ENCODE measurements around the gene RTN4. TPM values are rescaled to one million over a fixed set of nuclear protein-coding genes. Genes with fewer than 3 reads are reported as not detected.

RTN4 gene
- total and polyA plus RNA-seq, 2 donors from 2014 or later: 296 to 329 TPM

GRCh38 chr2:54962935-54963440 is 87.3 kb downstream of the RTN4 start:
- FAIRE-seq: no peak

GRCh38 chr2:54962511-54962910 is 87.7 kb downstream of the RTN4 start:
- no peak overlapping the region for H3K9ac ChIP-seq (ENCODE audit: low read length in 3 of 3)
- no peak overlapping the region for H3K4me3 ChIP-seq (ENCODE audit: low read length in 3 of 3)
- no peak for FAIRE-seq
- no peaks in the 10 kb centered on the region for H3K36me3 ChIP-seq (ENCODE audit: control insufficient read depth in 2 of 3, insufficient read depth in 3 of 3, low read length in 3 of 3)
- TF ChIP-seq, protein P1, sequence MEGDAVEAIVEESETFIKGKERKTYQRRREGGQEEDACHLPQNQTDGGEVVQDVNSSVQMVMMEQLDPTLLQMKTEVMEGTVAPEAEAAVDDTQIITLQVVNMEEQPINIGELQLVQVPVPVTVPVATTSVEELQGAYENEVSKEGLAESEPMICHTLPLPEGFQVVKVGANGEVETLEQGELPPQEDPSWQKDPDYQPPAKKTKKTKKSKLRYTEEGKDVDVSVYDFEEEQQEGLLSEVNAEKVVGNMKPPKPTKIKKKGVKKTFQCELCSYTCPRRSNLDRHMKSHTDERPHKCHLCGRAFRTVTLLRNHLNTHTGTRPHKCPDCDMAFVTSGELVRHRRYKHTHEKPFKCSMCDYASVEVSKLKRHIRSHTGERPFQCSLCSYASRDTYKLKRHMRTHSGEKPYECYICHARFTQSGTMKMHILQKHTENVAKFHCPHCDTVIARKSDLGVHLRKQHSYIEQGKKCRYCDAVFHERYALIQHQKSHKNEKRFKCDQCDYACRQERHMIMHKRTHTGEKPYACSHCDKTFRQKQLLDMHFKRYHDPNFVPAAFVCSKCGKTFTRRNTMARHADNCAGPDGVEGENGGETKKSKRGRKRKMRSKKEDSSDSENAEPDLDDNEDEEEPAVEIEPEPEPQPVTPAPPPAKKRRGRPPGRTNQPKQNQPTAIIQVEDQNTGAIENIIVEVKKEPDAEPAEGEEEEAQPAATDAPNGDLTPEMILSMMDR (IDR thresholded peaks at IDR 0.05; ENCODE audit: borderline replicate concordance, extremely low read depth, insufficient read depth): no peak
- H3K27me3 ChIP-seq (ENCODE audit: control insufficient read depth, insufficient read depth, low read length): no peaks in the 10 kb centered on the region
- no peak overlapping the region for H3K27ac ChIP-seq (ENCODE audit: low read depth in 2 of 2, low read length in 2 of 2)
- no peak for DNase-seq
- intact Hi-C loops (cut with DNase I): no loop called here
- H3K4me1 ChIP-seq (ENCODE audit: control insufficient read depth in 2 of 3, insufficient read depth in 2 of 3, low read depth in 1 of 3, low read length in 3 of 3): no peaks in the 10 kb centered on the region
- no peaks in the 10 kb centered on the region for H3K9me3 ChIP-seq (ENCODE audit: control insufficient read depth in 2 of 3, insufficient read depth in 1 of 3, low read length in 3 of 3)

More at GRCh38 chr2:54962935-54963440, 87.3 kb downstream of the RTN4 start:
- Histone ChIP-seq H3K9ac (ENCODE audit: low read length in 3 of 3) (no peak overlapping the region), H3K4me3 (ENCODE audit: low read length in 3 of 3) (no peak overlapping the region), H3K27ac (ENCODE audit: low read depth in 2 of 2, low read length in 2 of 2) (no peak overlapping the region), H3K27me3 (ENCODE audit: control insufficient read depth, insufficient read depth, low read length) (no peaks in the 10 kb centered on the region), H3K36me3 (ENCODE audit: control insufficient read depth in 2 of 3, insufficient read depth in 3 of 3, low read length in 3 of 3) (no peaks in the 10 kb centered on the region), H3K4me1 (ENCODE audit: control insufficient read depth in 2 of 3, insufficient read depth in 2 of 3, low read depth in 1 of 3, low read length in 3 of 3) (no peaks in the 10 kb centered on the region), H3K9me3 (ENCODE audit: control insufficient read depth in 2 of 3, insufficient read depth in 1 of 3, low read length in 3 of 3) (no peaks in the 10 kb centered on the region)
- DNase-seq: no peak
- TF ChIP-seq, protein P1 (IDR thresholded peaks at IDR 0.05; ENCODE audit: borderline replicate concordance, extremely low read depth, insufficient read depth): no peak
- intact Hi-C loops (cut with DNase I): no loop called here

DNA sequence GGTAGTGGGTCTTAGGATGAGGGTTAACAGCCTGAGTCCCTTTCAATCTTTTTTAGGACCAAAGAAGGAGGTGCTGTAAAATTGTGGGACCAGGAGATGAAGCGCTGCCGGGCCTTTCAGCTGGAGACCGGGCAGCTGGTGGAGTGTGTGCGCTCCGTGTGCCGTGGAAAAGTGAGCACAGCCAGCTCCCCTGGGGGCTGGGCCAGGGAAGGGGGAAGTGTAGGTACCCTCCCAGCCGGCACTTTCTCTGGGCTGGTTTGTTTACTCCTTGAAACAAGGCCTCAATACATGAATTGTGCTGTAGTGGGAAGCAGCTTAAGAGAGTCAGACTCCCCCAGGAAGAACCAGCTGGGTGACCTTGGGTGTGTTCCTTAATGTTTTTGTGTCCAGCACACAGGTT is 90.1 kb downstream of the RTN4 start:
- no peaks in the 10 kb centered on the region for H3K36me3 ChIP-seq (ENCODE audit: control insufficient read depth in 2 of 3, insufficient read depth in 3 of 3, low read length in 3 of 3)
- H3K27me3 ChIP-seq (ENCODE audit: control insufficient read depth, insufficient read depth, low read length): no peaks in the 10 kb centered on the region
- FAIRE-seq: no peak
- H3K9me3 ChIP-seq (ENCODE audit: control insufficient read depth in 2 of 3, insufficient read depth in 1 of 3, low read length in 3 of 3): no peaks in the 10 kb centered on the region
- no peak overlapping the region for H3K4me3 ChIP-seq (ENCODE audit: low read length in 3 of 3)
- intact Hi-C loops (cut with DNase I): no loop called here
- H3K9ac ChIP-seq (ENCODE audit: low read length in 3 of 3): no peak overlapping the region
- no peak overlapping the region for H3K27ac ChIP-seq (ENCODE audit: low read depth in 2 of 2, low read length in 2 of 2)
- TF ChIP-seq, protein P1 (IDR thresholded peaks at IDR 0.05; ENCODE audit: borderline replicate concordance, extremely low read depth, insufficient read depth): no peak
- peaks cover 0 to 2% (median 0%) of the 10 kb centered on the region in 3 donors for H3K4me1 ChIP-seq (ENCODE audit: control insufficient read depth in 2 of 3, insufficient read depth in 2 of 3, low read depth in 1 of 3, low read length in 3 of 3)
- no peak for DNase-seq
